GM19324 (cell line): ENCODE measurements around the gene PLCB4.

Experiments used
- ATAC-seq: cut with Tn5 transposase; IDR thresholded peaks from one replicate; pipeline ENCODE4 v1.9.1; 2021; ENCODE audit warnings: mild to moderate bottlenecking, moderate library complexity; ENCODE audit not compliant: unreplicated experiment, low FRiP score

Gene PLCB4

DNA sequence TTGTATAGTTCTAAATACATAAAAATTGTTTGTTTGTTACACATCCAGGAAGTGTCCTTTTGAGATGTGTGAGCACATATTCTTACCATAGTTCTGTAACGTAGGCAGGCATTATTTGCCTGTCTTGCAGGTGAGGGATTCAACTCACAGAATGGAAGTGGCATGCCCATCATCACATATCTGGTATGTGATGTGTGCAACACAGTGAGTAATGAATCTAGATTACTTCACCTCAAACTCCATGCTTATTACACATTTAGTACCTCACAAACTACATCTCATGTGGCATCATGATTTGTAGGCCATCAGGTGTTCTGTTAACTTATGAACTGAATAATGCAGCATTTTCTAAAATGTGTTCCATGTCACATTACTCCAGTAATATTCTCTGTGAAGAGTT is 181.6 kb downstream of the PLCB4 start:
- no peak for ATAC-seq

- ATAC-seq, result no peak
These were observed 184.2 kb downstream of the PLCB4 start for GRCh38 chr20:9253006-9253539.

DNA sequence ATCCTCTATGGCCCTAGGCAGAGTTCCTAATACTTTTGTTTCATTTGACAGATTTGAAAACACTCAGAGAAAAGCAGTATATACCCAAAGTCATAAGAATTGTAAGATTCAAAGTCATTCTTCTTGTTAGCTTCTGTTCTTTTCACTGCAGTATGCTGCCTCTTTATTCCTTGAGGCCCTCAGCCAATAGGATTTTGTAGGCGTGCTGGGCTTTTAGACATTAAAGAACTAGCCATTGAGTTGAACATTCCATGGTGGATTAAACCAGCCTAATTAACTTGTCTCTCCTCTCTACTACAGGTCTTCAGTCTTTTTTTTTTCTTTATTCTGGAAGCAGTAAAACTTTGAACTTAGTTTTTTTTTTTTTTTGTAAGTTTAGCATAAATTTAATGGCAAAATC is 186.3 kb downstream of the PLCB4 start:
- no peak for ATAC-seq

GRCh38 chr20:9256393-9256792 is 187.5 kb downstream of the PLCB4 start:
- ATAC-seq, result no peak

DNA sequence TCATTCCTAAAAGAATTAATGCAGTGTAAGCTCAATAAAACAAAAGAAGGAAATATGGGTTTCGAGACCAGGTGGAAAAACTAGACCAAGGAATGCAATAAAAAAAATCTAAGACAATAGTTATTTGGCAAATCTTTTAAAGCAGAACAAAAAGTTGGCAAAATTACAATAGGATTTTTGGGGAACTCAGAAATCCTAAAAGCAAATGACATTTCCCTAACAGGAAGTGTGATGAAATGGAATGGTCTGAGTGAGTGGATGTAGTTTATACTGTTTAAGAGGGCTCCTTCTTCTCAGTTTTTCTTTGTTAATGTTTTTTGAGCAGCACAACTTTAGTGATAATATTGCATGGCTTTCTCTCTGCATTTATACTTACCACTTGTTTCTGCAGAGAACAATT is 190.0 kb downstream of the PLCB4 start:
- ATAC-seq, result no peak

- ATAC-seq, result no peak
These were observed 191.1 kb downstream of the PLCB4 start for GRCh38 chr20:9260027-9260426.

- ATAC-seq, result no peak
These were observed 192.9 kb downstream of the PLCB4 start for GRCh38 chr20:9261781-9262180.

GRCh38 chr20:9262653-9263194 is 193.8 kb downstream of the PLCB4 start:
- no peak for ATAC-seq

GRCh38 chr20:9269280-9269971 is 200.5 kb downstream of the PLCB4 start:
- no peak for ATAC-seq

DNA sequence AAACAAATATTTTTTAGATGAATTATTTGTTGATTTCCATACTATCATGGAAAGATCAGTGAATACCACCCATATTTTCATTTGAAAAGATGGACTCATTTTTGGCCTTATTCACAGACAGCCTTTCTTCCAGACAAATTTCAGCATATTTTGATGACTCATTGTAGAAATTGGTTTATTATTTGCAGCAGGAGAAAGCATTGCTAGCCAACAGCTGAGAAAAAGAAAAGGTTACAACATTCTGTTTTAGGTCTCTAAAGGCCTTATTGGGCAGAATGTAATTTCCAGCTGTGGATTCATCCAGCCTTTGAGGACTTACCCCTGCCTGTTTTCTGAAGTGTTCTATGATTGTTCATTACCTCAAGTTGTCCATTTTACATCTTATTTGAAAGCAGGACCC is 201.9 kb downstream of the PLCB4 start:
- no peak for ATAC-seq

DNA sequence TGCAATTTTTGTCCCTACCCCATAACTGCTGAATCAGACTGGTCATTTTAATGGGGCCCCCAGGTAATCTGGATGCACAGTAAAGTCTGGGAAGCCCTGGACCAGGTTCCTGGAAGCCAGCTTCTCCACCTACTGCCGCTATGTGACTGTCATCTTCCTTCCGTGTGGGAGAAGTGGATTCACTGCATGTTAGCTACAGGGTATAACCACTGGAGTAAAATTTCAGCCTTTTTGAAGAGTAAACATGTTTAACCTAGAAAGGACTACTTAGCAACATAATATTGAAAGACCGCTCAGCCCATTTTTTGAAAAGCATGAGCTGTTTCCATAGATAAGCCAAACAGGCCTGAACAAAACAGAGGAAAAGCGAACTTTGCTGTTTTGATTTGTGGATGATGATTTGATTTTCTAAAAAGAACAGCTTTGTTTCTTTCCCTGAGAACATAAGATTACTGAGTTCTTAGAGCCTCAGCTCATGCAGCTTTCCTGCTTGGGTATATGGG is 208.1 kb downstream of the PLCB4 start:
- no peak for ATAC-seq

DNA sequence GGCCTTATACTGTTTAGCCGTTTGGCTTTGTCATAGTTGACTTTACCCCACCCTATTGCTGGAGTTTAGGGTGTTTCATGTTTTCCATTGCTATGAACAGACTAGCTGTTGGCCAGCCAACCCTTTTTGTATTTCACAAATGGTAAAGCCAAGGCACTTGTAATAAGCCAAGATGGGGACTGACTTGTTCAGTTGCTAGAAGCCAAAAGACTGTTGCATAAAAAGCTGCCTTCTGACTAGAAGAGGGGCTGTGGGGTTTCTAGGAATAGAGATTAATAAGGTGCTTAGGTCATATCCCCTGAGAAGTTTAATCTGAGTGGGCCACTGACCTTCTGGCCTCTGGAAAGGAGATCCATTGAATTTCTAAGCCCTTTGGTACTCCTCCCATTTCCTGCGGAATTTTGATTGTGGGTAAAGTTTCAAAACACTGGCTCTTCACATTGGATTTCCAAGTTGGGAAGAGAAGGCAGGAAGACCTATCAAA is 211.1 kb downstream of the PLCB4 start:
- no peak for ATAC-seq

DNA sequence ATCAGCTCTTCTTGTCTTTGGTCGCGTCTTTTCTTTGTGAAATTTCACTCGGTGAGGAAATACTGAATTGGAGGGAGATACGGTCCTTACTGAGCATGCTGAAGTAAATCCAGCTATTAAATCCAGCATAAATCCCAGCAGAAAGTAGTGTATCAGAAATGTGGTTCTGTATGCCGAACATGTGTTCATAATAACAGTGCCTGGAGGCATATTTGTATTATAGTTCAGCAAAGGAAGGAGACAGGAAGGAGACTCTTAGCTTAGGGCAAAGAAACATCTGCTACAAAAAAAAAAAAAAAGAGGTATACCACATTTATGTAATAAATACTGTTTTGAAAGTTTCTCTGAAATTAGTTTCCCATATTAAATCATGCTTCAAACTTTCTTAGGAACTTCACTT is 211.8 kb downstream of the PLCB4 start:
- no peak for ATAC-seq

DNA sequence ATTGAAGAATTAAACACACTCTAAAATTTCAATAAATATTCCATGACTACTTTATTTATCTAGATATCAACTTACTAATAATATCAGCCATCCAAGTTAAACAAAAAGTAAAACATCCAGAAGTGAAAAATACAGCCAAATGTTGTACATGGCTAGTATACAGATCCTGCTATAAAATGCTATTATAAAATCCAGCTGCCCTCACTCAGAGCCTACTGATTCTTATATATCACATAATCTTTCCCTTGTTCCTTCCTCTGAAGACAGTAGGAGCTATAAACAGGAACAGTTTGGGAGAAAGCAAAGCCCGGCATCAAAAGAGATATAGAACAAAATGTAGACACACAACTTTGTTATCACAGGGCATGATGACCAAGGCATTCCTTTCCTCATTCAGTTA is 212.9 kb downstream of the PLCB4 start:
- no peak for ATAC-seq

DNA sequence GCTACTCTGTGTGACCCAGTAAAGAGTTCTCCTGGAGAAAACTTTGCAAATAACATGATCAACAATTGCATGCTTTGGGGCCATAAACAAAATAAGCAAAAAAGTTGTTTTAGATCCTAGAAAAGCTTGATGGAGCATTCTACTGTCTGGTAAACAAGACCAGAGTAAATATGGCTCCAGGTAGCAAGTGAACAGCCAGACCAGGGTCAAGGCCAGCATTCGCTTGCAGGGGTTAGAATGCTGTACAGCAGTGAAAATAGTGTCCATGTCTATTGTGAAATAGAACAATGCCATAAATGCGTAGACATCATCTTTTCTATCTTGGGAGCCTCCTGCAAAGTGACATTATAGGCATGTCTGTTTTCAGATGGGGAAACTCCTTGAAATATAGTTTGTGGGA is 216.7 kb downstream of the PLCB4 start:
- no peak for ATAC-seq

DNA sequence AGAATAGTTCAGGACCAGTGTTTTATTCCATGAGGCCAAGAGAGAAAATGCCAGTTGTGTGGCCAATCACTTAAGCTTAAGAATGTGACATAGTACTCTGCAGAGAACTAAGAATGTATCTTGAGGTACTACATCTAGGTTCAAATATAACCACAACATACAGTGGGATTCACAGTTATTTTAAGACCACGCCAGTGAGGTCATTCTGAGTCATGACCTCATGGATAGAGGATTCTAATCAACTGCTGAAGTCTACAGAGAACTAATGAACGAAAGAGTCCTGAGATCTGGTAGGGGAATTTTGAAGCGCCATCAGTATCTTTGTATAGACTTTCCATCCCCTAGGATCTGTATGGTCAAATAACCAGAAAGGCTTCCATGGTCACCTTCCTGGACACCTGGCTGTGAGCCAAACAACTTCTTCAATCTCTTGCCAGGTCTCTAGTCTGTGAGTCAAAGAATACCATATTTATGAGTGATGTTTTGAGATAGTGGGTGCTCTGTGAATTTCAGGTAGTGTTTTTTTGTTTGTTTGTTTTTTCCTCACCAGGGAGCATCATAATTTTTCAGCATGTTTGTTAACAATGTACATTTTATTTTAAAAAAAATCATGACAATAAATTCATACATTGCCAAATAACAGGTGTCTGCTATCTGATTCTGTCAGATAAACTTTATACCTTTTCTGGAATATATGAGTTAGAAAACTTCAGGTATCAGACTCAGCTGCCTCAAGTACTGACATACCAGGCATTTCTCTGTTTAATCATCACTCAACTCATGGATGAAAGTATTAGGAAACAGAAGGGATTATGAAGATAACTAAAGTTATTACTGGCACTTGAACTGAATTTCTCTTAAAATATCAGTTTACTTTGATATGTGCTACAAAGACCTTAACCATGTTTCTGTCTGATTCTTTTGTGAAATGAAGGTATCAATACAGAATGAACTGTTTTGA is 217.9 kb downstream of the PLCB4 start:
- no peak for ATAC-seq

DNA sequence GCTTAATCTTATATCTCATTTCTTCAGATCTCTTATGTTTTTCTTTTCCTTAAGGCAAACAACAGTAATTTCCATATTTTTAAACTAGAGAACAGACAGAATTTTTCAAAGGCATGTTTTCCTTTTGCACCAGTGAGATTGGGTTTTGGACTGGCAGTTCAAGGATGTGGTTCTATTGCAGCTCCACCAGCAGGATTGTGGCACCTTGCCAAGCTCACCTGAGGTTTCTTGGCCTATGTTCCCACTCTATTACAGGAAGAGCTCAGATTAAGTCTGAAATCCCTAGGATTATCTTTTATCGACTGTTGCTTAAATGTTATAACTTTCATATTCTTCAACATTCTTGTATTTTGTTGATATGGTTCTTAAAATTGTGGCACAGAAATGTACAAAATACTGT is 218.9 kb downstream of the PLCB4 start:
- ATAC-seq, result no peak

DNA sequence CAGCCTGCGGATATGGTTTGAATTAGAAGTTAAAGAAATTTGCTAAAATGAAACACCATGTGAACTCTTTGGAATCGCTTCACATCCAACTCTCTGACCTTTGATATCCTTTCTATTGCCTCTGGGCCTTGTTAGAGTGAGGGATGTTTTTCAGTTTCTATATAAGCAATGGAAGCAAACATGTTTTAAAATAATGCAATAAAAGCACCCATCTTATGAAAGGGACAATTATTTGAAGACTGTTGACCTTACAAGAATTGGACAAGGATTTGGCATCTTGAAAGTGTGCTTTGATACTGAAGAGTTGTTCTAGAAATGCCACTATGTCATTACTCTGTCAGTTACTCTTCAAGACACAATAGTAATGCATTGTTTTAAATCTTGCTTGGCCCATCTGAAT is 221.4 kb downstream of the PLCB4 start:
- no peak for ATAC-seq

DNA sequence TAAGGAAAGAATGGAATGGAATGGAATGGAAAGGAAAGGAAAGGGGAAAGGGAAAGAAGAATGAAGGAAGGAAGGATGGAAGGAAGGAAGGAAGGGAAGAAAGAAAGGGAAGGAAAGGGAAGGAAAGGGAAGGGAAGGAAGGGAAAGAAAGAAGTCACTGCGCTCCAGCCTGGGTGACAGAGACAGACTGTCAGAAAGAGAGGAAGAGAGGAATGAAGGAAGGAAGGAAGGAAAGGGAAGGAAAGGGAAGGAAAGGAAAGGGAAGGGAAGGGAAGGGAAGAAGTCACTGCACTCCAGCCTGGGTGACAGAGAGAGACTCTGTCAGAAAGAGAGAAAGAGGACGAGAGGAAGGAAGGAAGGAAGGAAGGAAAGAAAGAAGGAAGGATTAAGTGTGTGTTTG is 224.3 kb downstream of the PLCB4 start:
- no peak for ATAC-seq

- ATAC-seq, result no peak
These were observed 225.2 kb downstream of the PLCB4 start for GRCh38 chr20:9294041-9294440.

GRCh38 chr20:9298906-9299305 is 230.0 kb downstream of the PLCB4 start:
- no peak for ATAC-seq
